GM10248 (cell line): ENCODE data around the gene TLR8.

Source experiments
- CTCF ChIA-PET: fragments of 300-600 bp; sonication (Branson Sonifier 250); formaldehyde crosslinking; extraction: SDS; loops from one replicate; lab custom pipeline; 2021; ENCODE audit warnings: antibody characterized with exemption; lab: Yijun Ruan, JAX
- POLR2A ChIA-PET: fragments of 350-650 bp; sonication (Branson Sonifier 250); formaldehyde crosslinking; extraction: SDS; loops from one replicate; lab custom pipeline; 2020; ENCODE audit warnings: antibody characterized with exemption; lab: Yijun Ruan, JAX
- DNase-seq: peaks from one replicate; pipeline ENCODE4 v3.0.0; 2012; ENCODE audit errors: extremely low spot score
- CTCF ChIP-seq: IDR thresholded peaks from 2 replicates; pipeline ENCODE4 v1.5.1; 2012; ENCODE audit warnings: mild to moderate bottlenecking, low read depth; ENCODE audit errors: extremely low read depth, missing control alignments, control extremely low read depth

Gene TLR8

GRCh38 chrX:12886545-12886944 lies 19.9 kb upstream of the TLR8 start:
- POLR2A ChIA-PET = no interaction called here
- no peak for TF ChIP-seq CTCF
- CTCF ChIA-PET = interaction anchor here (1.9 kb wide), 1 partner anchor 11 kb away, joined by 4 read pairs; no protein-coding TSS in a partner anchor

GRCh38 chrX:12887141-12887540 lies 19.3 kb upstream of the TLR8 start:
- DNase-seq = no peak
- no peak for TF ChIP-seq CTCF
- ChIA-PET POLR2A (no interaction called here), CTCF (interaction anchor here (1.9 to 2.8 kb wide), 2 partner anchors 11 to 72 kb away, joined by 4 to 10 read pairs; no protein-coding TSS in a partner anchor)

More at GRCh38 chrX:12886545-12886944, 19.9 kb upstream of the TLR8 start:
- no peak for DNase-seq

- ChIA-PET POLR2A (no interaction called here), CTCF (interaction anchor here (1.0 to 2.8 kb wide), 3 partner anchors 10 to 73 kb away, joined by 3 to 10 read pairs (median 4); no protein-coding TSS in a partner anchor)
- TF ChIP-seq CTCF = no peak
- no peak for DNase-seq
Measured at GRCh38 chrX:12887767-12888166, 18.7 kb upstream of the TLR8 start.

GRCh38 chrX:12890467-12890866 lies 16.0 kb upstream of the TLR8 start:
- DNase-seq = peak; percentile 42
- ChIA-PET POLR2A (no interaction called here), CTCF (interaction anchor here (1.5 to 11.7 kb wide), 2 partner anchors 56 to 76 kb away, joined by 4 to 143 read pairs; no protein-coding TSS in a partner anchor)
- TF ChIP-seq CTCF = no peak

- CTCF ChIA-PET = interaction anchor here (1.5 to 11.7 kb wide), 2 partner anchors 55 to 76 kb away, joined by 4 to 143 read pairs; no protein-coding TSS in a partner anchor
Measured at GRCh38 chrX:12891171-12891570, 15.2 kb upstream of the TLR8 start.

GRCh38 chrX:12891915-12892506 lies 14.4 kb upstream of the TLR8 start:
- peak; percentile 20 for DNase-seq
- POLR2A ChIA-PET = interaction anchor here (0.6 kb wide), 1 partner anchor 582 kb away, joined by 3 read pairs; no protein-coding TSS in a partner anchor
- CTCF ChIA-PET = interaction anchor here (11.7 kb wide), 1 partner anchor 77 kb away, joined by 143 read pairs; no protein-coding TSS in a partner anchor
- TF ChIP-seq CTCF = no peak

More at GRCh38 chrX:12891171-12891570, 15.2 kb upstream of the TLR8 start:
- POLR2A ChIA-PET = interaction anchor here (0.6 kb wide), 1 partner anchor 583 kb away, joined by 3 read pairs; no protein-coding TSS in a partner anchor
- TF ChIP-seq CTCF = no peak
- no peak for DNase-seq
